ENCODE results near the gene RTKN2.

Gene RTKN2, protein sequence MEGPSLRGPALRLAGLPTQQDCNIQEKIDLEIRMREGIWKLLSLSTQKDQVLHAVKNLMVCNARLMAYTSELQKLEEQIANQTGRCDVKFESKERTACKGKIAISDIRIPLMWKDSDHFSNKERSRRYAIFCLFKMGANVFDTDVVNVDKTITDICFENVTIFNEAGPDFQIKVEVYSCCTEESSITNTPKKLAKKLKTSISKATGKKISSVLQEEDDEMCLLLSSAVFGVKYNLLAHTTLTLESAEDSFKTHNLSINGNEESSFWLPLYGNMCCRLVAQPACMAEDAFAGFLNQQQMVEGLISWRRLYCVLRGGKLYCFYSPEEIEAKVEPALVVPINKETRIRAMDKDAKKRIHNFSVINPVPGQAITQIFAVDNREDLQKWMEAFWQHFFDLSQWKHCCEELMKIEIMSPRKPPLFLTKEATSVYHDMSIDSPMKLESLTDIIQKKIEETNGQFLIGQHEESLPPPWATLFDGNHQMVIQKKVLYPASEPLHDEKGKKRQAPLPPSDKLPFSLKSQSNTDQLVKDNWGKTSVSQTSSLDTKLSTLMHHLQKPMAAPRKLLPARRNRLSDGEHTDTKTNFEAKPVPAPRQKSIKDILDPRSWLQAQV

GRCh38 chr10:62268399-62269114, at the start of gene RTKN2:
Gene RTKN2, minus strand, starts transcription at chr10:62268844. Its CDS starts 234 bp downstream, at chr10:62268610.
- Histone ChIP-seq H3K9ac (ENCODE audit: low read depth, low read length) (peak within 1 kb of the TSS; percentile 94), H3K27me3 (ENCODE audit: insufficient read depth, low read length) (peaks cover 9% of the 10 kb centered on the region), H3K4me3 (ENCODE audit: low read length) (peak within 1 kb of the TSS; percentile 98), H3K27ac (ENCODE audit: low read length) (peak within 1 kb of the TSS; percentile 89), H3K4me1 (ENCODE audit: insufficient read depth, low read length) (peaks cover 24% of the 10 kb centered on the region; the same call in 1 of the 2 replicates), H3K36me3 (ENCODE audit: insufficient read depth, low read depth, low read length) (no peaks in the 10 kb centered on the region), H3K9me3 (ENCODE audit: insufficient read depth, low read depth, low read length) (no peaks in the 10 kb centered on the region)

DNA sequence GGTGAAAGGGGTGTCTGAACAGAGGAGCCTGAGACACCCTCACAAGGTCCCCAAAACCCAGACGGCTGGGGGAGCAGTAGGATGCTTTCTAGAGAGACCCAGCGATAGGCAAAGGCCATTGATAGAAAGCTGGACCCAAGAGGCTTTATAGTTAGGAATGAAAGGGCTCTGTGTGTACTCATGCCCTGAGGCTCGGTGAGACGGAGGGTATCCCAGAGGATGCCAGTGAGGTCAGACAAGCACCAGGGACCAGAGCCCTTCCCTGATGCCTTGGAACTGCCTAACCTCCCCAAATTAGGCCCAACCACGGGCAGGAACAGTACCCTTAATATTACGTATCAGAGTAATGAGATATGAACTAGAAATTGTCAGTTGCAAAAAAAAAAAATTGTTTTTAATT, 48.6 kb upstream of the RTKN2 start:
- no peaks in the 10 kb centered on the region for H3K4me1 ChIP-seq (ENCODE audit: insufficient read depth, low read length)
- no peaks in the 10 kb centered on the region for H3K27me3 ChIP-seq (ENCODE audit: insufficient read depth, low read length)
- no peaks in the 10 kb centered on the region for H3K9me3 ChIP-seq (ENCODE audit: insufficient read depth, low read depth, low read length)
- no peaks in the 10 kb centered on the region for H3K36me3 ChIP-seq (ENCODE audit: insufficient read depth, low read depth, low read length)
- H3K9ac ChIP-seq (ENCODE audit: low read depth, low read length), result no peak overlapping the region
- no peak overlapping the region for H3K4me3 ChIP-seq (ENCODE audit: low read length)
- H3K27ac ChIP-seq (ENCODE audit: low read length), result no peak overlapping the region

DNA sequence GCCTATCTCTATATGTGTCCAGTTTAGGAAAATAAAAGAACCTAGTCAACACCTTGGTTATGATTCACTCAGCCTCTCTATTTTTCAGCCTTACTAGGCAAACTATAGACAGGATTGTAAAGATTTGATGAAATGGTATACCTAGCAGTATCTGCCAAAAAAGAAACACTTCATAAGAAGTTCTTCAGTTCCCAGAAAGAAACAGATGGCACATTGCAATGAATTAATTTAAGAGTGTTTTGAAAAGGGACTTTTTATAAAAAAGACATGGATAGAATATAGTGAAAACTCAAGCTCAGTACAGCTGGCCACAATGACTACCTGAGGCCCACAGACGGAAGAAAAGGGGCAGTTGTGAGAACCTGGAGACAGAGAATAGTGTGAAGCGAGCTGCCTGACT, 40.6 kb upstream of the RTKN2 start:
- Histone ChIP-seq H3K9ac (ENCODE audit: low read depth, low read length) (no peak overlapping the region), H3K27me3 (ENCODE audit: insufficient read depth, low read length) (no peaks in the 10 kb centered on the region), H3K9me3 (ENCODE audit: insufficient read depth, low read depth, low read length) (no peaks in the 10 kb centered on the region), H3K4me1 (ENCODE audit: insufficient read depth, low read length) (0 out of 2 replicates have a peak, but pooled peaks cover 6% of the 10 kb centered on the region), H3K36me3 (ENCODE audit: insufficient read depth, low read depth, low read length) (no peaks in the 10 kb centered on the region), H3K4me3 (ENCODE audit: low read length) (no peak overlapping the region), H3K27ac (ENCODE audit: low read length) (no peak overlapping the region)

DNA sequence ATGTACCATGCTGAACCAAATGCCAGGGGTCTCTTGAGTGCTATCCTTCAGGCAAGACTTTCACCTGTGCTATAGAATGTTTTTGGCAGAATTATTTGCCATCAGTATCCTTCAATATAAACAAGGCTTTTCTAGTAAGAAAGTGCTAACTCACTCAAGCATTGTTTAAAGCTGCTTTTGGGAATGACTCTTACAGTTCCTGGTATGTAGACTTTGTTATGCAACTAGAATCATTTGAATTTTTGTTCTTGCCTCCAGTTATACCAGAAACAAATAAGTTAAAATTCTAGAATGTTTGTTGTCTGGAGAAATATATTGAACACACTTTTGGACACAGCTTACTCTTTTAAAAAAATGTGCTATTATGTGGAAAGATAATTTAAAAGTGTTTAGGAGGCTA, 39.5 kb upstream of the RTKN2 start:
- Histone ChIP-seq H3K9ac (ENCODE audit: low read depth, low read length) (no peak overlapping the region), H3K4me1 (ENCODE audit: insufficient read depth, low read length) (0 out of 2 replicates have a peak, but pooled peaks cover 6% of the 10 kb centered on the region), H3K9me3 (ENCODE audit: insufficient read depth, low read depth, low read length) (no peaks in the 10 kb centered on the region), H3K4me3 (ENCODE audit: low read length) (no peak overlapping the region), H3K27me3 (ENCODE audit: insufficient read depth, low read length) (no peaks in the 10 kb centered on the region), H3K27ac (ENCODE audit: low read length) (no peak overlapping the region), H3K36me3 (ENCODE audit: insufficient read depth, low read depth, low read length) (no peaks in the 10 kb centered on the region)

GRCh38 chr10:62307635-62308034, 39.0 kb upstream of the RTKN2 start:
- Histone ChIP-seq H3K4me3 (ENCODE audit: low read length) (no peak overlapping the region), H3K9me3 (ENCODE audit: insufficient read depth, low read depth, low read length) (no peaks in the 10 kb centered on the region), H3K36me3 (ENCODE audit: insufficient read depth, low read depth, low read length) (no peaks in the 10 kb centered on the region), H3K27ac (ENCODE audit: low read length) (no peak overlapping the region), H3K27me3 (ENCODE audit: insufficient read depth, low read length) (no peaks in the 10 kb centered on the region), H3K9ac (ENCODE audit: low read depth, low read length) (no peak overlapping the region), H3K4me1 (ENCODE audit: insufficient read depth, low read length) (0 out of 2 replicates have a peak, but pooled peaks cover 6% of the 10 kb centered on the region)

DNA sequence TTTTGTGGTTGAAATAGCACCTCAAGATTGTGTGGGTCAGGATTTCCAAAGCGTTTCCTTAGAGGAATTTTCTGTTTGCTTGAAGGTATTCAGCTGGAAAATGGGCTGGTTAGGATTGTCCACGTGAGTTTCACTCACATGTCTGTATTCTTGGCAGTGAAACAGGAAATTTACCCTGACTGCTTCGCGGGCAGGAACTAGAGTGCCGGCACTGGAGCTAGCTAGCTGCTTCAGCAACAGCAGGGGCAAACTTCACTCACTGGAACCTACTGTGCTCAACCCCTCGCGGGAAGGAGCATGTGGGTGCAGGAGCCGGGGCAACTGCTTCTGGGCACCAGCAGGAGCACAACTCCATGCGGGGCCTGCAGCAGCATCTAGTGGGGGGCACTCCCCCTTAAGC, 38.0 kb upstream of the RTKN2 start:
- Histone ChIP-seq H3K4me1 (ENCODE audit: insufficient read depth, low read length) (0 out of 2 replicates have a peak, but pooled peaks cover 6% of the 10 kb centered on the region), H3K9ac (ENCODE audit: low read depth, low read length) (no peak overlapping the region), H3K27me3 (ENCODE audit: insufficient read depth, low read length) (no peaks in the 10 kb centered on the region), H3K27ac (ENCODE audit: low read length) (no peak overlapping the region), H3K9me3 (ENCODE audit: insufficient read depth, low read depth, low read length) (no peaks in the 10 kb centered on the region), H3K4me3 (ENCODE audit: low read length) (no peak overlapping the region), H3K36me3 (ENCODE audit: insufficient read depth, low read depth, low read length) (no peaks in the 10 kb centered on the region)

DNA sequence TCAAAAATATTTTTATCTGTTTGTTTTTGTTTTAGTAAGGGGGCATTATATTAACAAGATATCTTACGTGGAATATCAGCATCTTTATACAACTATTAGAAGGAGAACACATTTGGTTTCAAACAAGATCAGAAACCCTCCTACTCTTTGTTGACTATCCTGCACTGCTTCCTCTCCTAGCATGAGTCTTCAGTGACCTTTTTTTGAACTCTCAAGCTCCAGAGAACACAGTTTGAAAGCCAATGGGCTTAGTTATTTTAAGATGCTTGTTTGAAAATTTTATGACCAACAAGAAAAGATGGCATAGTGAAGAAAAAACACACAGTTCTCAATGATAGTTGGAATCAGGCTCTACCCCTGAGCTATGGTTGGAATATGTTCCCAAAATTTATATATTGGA, 37.2 kb upstream of the RTKN2 start:
- Histone ChIP-seq H3K27me3 (ENCODE audit: insufficient read depth, low read length) (no peaks in the 10 kb centered on the region), H3K27ac (ENCODE audit: low read length) (no peak overlapping the region), H3K36me3 (ENCODE audit: insufficient read depth, low read depth, low read length) (no peaks in the 10 kb centered on the region), H3K4me1 (ENCODE audit: insufficient read depth, low read length) (0 out of 2 replicates have a peak, but pooled peaks cover 6% of the 10 kb centered on the region), H3K9ac (ENCODE audit: low read depth, low read length) (no peak overlapping the region), H3K4me3 (ENCODE audit: low read length) (no peak overlapping the region), H3K9me3 (ENCODE audit: insufficient read depth, low read depth, low read length) (no peaks in the 10 kb centered on the region)

DNA sequence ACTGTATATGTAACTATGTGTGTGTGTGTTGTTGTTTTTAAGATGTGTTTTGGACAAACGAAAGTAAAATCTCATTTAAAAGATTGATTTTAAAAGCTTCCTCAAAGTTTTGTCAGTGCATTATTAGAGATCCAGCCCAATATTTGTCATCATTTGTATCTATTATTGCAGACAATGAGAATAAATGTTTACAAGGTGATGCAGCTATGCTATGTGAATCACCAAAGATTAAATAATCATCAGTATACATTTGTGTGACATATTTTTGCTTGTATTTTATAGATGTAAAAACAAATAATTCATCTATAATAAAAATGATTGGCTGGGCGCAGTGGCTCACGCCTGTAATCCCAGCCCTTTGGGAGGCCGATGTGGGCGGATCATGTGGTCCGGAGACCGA, 35.3 kb upstream of the RTKN2 start:
- Histone ChIP-seq H3K9ac (ENCODE audit: low read depth, low read length) (no peak overlapping the region), H3K27me3 (ENCODE audit: insufficient read depth, low read length) (no peaks in the 10 kb centered on the region), H3K36me3 (ENCODE audit: insufficient read depth, low read depth, low read length) (no peaks in the 10 kb centered on the region), H3K27ac (ENCODE audit: low read length) (no peak overlapping the region), H3K4me1 (ENCODE audit: insufficient read depth, low read length) (0 out of 2 replicates have a peak, but pooled peaks cover 6% of the 10 kb centered on the region), H3K9me3 (ENCODE audit: insufficient read depth, low read depth, low read length) (no peaks in the 10 kb centered on the region), H3K4me3 (ENCODE audit: low read length) (no peak overlapping the region)

GRCh38 chr10:62302760-62303159, 34.1 kb upstream of the RTKN2 start:
- Histone ChIP-seq H3K36me3 (ENCODE audit: insufficient read depth, low read depth, low read length) (no peaks in the 10 kb centered on the region), H3K4me1 (ENCODE audit: insufficient read depth, low read length) (0 out of 2 replicates have a peak, but pooled peaks cover under 1% of the 10 kb centered on the region), H3K9me3 (ENCODE audit: insufficient read depth, low read depth, low read length) (no peaks in the 10 kb centered on the region), H3K9ac (ENCODE audit: low read depth, low read length) (no peak overlapping the region), H3K27ac (ENCODE audit: low read length) (no peak overlapping the region), H3K4me3 (ENCODE audit: low read length) (no peak overlapping the region), H3K27me3 (ENCODE audit: insufficient read depth, low read length) (no peaks in the 10 kb centered on the region)

DNA sequence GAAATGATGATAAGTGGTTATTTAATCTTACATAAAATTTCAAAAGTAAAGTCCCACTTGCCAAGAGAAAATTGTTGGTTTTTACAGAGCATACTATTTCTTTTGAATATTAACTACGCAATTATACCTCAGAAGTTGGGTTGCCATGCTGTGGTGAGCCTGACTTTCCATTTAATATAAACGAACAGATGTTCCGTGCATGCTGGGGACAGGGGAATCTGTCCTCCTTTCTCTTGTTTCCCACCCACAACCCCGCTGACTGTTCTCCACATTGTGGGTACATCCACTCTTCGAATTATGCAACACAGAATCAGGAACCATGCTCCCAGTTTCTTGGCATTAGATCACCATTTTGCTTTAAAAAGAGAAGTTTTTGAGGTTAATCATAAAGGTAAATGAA, 29.2 kb upstream of the RTKN2 start:
- no peaks in the 10 kb centered on the region for H3K36me3 ChIP-seq (ENCODE audit: insufficient read depth, low read depth, low read length)
- H3K9me3 ChIP-seq (ENCODE audit: insufficient read depth, low read depth, low read length), result no peaks in the 10 kb centered on the region
- no peak overlapping the region for H3K4me3 ChIP-seq (ENCODE audit: low read length)
- no peak overlapping the region for H3K27ac ChIP-seq (ENCODE audit: low read length)
- no peak overlapping the region for H3K9ac ChIP-seq (ENCODE audit: low read depth, low read length)
- H3K4me1 ChIP-seq (ENCODE audit: insufficient read depth, low read length), result no peaks in the 10 kb centered on the region
- no peaks in the 10 kb centered on the region for H3K27me3 ChIP-seq (ENCODE audit: insufficient read depth, low read length)

- Histone ChIP-seq H3K4me3 (ENCODE audit: low read length) (no peak overlapping the region), H3K9me3 (ENCODE audit: insufficient read depth, low read depth, low read length) (no peaks in the 10 kb centered on the region), H3K4me1 (ENCODE audit: insufficient read depth, low read length) (no peaks in the 10 kb centered on the region), H3K27me3 (ENCODE audit: insufficient read depth, low read length) (no peaks in the 10 kb centered on the region), H3K27ac (ENCODE audit: low read length) (no peak overlapping the region), H3K9ac (ENCODE audit: low read depth, low read length) (no peak overlapping the region), H3K36me3 (ENCODE audit: insufficient read depth, low read depth, low read length) (no peaks in the 10 kb centered on the region)
Measured at GRCh38 chr10:62284221-62284620, 15.6 kb upstream of the RTKN2 start.
